Natural killer cell (primary cell): Measurements from ENCODE around the gene OTOS. TPM values are rescaled to one million over a fixed set of nuclear protein-coding genes. Genes with fewer than 3 reads are reported as not detected.

Experiments
- ATAC-seq, 3 donors: fragments of 150-1000 bp in 2 of 3; fragments of 200-7000 bp in 1 of 3; cut with Tn5 transposase; 1 replicate in 1 of 3; 2 replicates in 2 of 3; pipeline ENCODE4 v1.10.0; 2021; ENCODE audit warnings: mild to moderate bottlenecking in 2 of 3, moderate library complexity in 2 of 3
- DNase-seq, 2 donors: peaks; one replicate each; pipeline versions ENCODE4 v3.0.0 to v3.0.0-alpha.2; 2013 to 2021; ENCODE audit warnings: mixed read lengths in 1 of 2
- H3K27ac ChIP-seq: one replicate; pipeline ENCODE4 v1.5.1; 2013; ENCODE audit warnings: mild to moderate bottlenecking, low read length
- H3K27me3 ChIP-seq: one replicate; pipeline ENCODE4 v1.6.1; 2013; ENCODE audit warnings: low read length; ENCODE audit not compliant: control insufficient read depth, insufficient read depth
- H3K36me3 ChIP-seq: one replicate; pipeline ENCODE4 v1.6.1; 2013; ENCODE audit warnings: low read length; ENCODE audit not compliant: control insufficient read depth, insufficient read depth
- H3K4me1 ChIP-seq: one replicate; pipeline ENCODE4 v1.6.1; 2013; ENCODE audit warnings: low read length; ENCODE audit not compliant: control insufficient read depth, insufficient read depth
- H3K4me3 ChIP-seq: one replicate; pipeline ENCODE4 v1.5.1; 2013; ENCODE audit warnings: low read length
- H3K9me3 ChIP-seq: one replicate; pipeline ENCODE4 v1.6.1; 2013; ENCODE audit warnings: low read length; ENCODE audit not compliant: control insufficient read depth, insufficient read depth
- H3K27ac Mint-ChIP-seq, 2 donors: one replicate each; pipeline ENCODE4 v1.8.0; 2022; ENCODE audit warnings: mild to moderate bottlenecking in 2 of 2, mixed read lengths in 2 of 2, moderate library complexity in 1 of 2
- H3K27me3 Mint-ChIP-seq, 2 donors: one replicate each; pipeline ENCODE4 v1.8.0; 2022; ENCODE audit warnings: low read depth in 2 of 2, mixed read lengths in 2 of 2
- H3K36me3 Mint-ChIP-seq: one replicate; pipeline ENCODE4 v1.8.0; 2022; ENCODE audit warnings: mixed read lengths
- H3K4me1 Mint-ChIP-seq, 2 donors: one replicate each; pipeline ENCODE4 v1.8.0; 2022; ENCODE audit warnings: mixed read lengths in 2 of 2
- H3K4me3 Mint-ChIP-seq: one replicate; pipeline ENCODE4 v1.8.0; 2022; ENCODE audit warnings: mild to moderate bottlenecking, moderate library complexity, mixed read lengths
- H3K9me3 Mint-ChIP-seq, 2 donors: one replicate each; pipeline ENCODE4 v1.8.0; 2022; ENCODE audit warnings: mixed read lengths in 2 of 2
- CTCF ChIP-seq: fragments of 200-600 bp; IDR thresholded peaks from one replicate; pipeline ENCODE4 v1.8.0; 2022; ENCODE audit warnings: antibody characterized with exemption
- WGBS: methylation state at CpG from one replicate; pipeline ENCODE4 v1.1.7; 2013; ENCODE audit warnings: missing lambda C conversion rate; ENCODE audit not compliant: insufficient coverage; 5-methylcytosine and 5-hydroxymethylcytosine counted together
- intact Hi-C: fragments of 100-400 bp; cut with micrococcal nuclease; formaldehyde crosslinking; loops from one replicate; pipeline ENCODE4 v1.14.2; 2022
- total RNA-seq, 4 donors: library from RNA; stranded (reverse); fragments of 120-200 nt in 1 of 4; gene quantifications; one replicate each; pipeline versions ENCODE4 v1.2.3 to v1.2.4, GENCODE V29; 2013 to 2022

The OTOS gene
- total RNA-seq, 3 donors from 2014 or later (not counting 1 experiment from before 2014, with no cell fraction given): not detected

DNA sequence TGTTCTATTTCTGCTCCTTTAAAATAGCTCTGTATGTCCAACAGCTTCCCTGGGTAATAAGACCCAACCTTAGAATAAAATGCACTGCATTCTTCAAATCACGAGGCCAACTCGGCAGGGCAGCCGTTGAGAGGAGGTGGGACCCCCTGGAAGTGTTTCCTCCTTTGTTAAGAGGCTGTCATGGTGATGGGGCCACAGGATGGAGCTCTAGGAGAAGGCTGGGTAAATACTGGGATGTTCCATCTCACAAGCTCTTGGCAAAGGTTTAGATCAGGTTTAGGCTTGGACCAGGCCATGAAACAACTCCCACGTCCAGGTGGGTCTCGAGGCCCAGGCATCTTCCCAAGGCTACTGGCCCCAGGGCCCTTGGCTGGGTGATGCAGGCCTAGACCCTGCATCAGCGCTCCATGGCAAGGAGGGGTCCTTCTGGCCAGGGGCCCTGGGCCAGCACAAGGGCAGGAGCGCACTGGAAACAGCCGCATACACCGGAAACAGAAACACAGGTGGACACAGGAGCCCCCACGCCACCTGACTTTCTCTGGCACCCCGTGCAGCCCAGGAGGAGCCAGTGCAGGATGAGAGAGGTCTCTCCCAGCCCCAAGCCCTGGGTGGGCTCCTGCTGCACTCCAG is 38.8 kb upstream of the OTOS start:
- no peak for TF ChIP-seq CTCF
- no peak overlapping the region for H3K4me3 ChIP-seq
- Mint-ChIP-seq H3K27ac (no peak overlapping the region), H3K36me3 (no peaks in the 10 kb centered on the region), H3K4me3 (no peak overlapping the region), H3K4me1 (no peaks in the 10 kb centered on the region), H3K9me3 (no peaks in the 10 kb centered on the region), H3K27me3 (peaks cover 19 to 42% of the 10 kb centered on the region in 2 donors)
- H3K4me1 ChIP-seq: no peaks in the 10 kb centered on the region
- DNase-seq (no peak), ATAC-seq (no peak)
- no peaks in the 10 kb centered on the region for H3K9me3 ChIP-seq
- 80% methylated on average over 11 of the region's 11 CpGs for WGBS
- H3K36me3 ChIP-seq: no peaks in the 10 kb centered on the region
- intact Hi-C loops: no loop called here
- H3K27me3 ChIP-seq: no peaks in the 10 kb centered on the region
- no peak overlapping the region for H3K27ac ChIP-seq

GRCh38 chr2:240178564-240178963 is 38.1 kb upstream of the OTOS start:
- H3K27me3 ChIP-seq: no peaks in the 10 kb centered on the region
- WGBS: 71% methylated on average over 3 of the region's 3 CpGs
- ATAC-seq (no peak), DNase-seq (no peak)
- no peak overlapping the region for H3K4me3 ChIP-seq
- peaks cover 23 to 42% of the 10 kb centered on the region in 2 donors for H3K27me3 Mint-ChIP-seq
- H3K9me3 ChIP-seq: no peaks in the 10 kb centered on the region
- no peak overlapping the region for H3K27ac ChIP-seq
- no peaks in the 10 kb centered on the region for H3K36me3 ChIP-seq
- H3K4me1 ChIP-seq: no peaks in the 10 kb centered on the region
- H3K4me3 Mint-ChIP-seq: no peak overlapping the region
- no peak for TF ChIP-seq CTCF
- intact Hi-C loops: no loop called here
- H3K27ac Mint-ChIP-seq: no peak overlapping the region
- H3K36me3 Mint-ChIP-seq: no peaks in the 10 kb centered on the region
- no peaks in the 10 kb centered on the region for H3K4me1 Mint-ChIP-seq
- H3K9me3 Mint-ChIP-seq: no peaks in the 10 kb centered on the region

DNA sequence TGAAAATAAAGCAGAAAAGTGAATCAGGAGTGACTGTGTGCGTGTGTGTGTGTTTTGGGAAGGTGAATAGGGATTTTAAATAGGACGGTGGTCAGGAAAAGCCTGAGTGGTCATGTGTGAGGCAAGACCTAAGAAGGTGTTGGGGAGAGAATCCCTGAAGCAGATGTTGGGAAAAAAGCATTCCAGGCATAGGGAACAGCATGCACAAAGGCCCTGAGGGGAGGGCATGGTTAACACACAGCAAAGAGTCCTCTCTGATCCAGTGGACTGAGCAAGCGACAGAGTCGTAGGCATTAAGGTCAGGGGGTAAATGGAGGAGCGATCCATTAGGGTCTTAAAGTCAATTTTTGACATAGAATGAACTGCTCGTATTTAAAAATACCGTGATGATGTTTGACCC is 34.0 kb upstream of the OTOS start:
- intact Hi-C loops: no loop called here
- Mint-ChIP-seq H3K27me3 (peaks cover 10 to 39% of the 10 kb centered on the region in 2 donors), H3K4me1 (no peaks in the 10 kb centered on the region), H3K9me3 (no peaks in the 10 kb centered on the region), H3K4me3 (no peak overlapping the region), H3K27ac (no peak overlapping the region), H3K36me3 (no peaks in the 10 kb centered on the region)
- no peaks in the 10 kb centered on the region for H3K4me1 ChIP-seq
- ATAC-seq (no peak), DNase-seq (no peak)
- no peak for TF ChIP-seq CTCF
- H3K36me3 ChIP-seq: no peaks in the 10 kb centered on the region
- no peak overlapping the region for H3K4me3 ChIP-seq
- WGBS: 92% methylated on average over 7 of the region's 7 CpGs
- no peak overlapping the region for H3K27ac ChIP-seq
- H3K27me3 ChIP-seq: no peaks in the 10 kb centered on the region
- H3K9me3 ChIP-seq: no peaks in the 10 kb centered on the region
